Activated CD8-positive, alpha-beta T cell treated with anti-CD3 and anti-CD28 coated beads for 36 hours (primary cell): ENCODE measurements around the gene GABRR3. TPM values are rescaled to one million over a fixed set of nuclear protein-coding genes. Genes with fewer than 3 reads are reported as not detected.

Source experiments
- ATAC-seq: fragments of 200-7000 bp; cut with Tn5 transposase; one replicate; pipeline ENCODE4 v1.10.0; 2021; ENCODE audit warnings: mild to moderate bottlenecking, moderate library complexity
- CTCF ChIA-PET: fragments of 350-600 bp; sonication (Branson Sonifier 250); formaldehyde crosslinking; loops from one replicate; lab custom pipeline; 2021; ENCODE audit warnings: antibody characterized with exemption; lab: Charles Lee
- POLR2A ChIA-PET: fragments of 350-600 bp; sonication (Branson Sonifier 250); formaldehyde crosslinking; loops from one replicate; lab custom pipeline; 2021; ENCODE audit warnings: antibody characterized with exemption; lab: Charles Lee
- DNase-seq: peaks from one replicate; pipeline ENCODE4 v3.0.0-alpha.2; 2020
- H3K27ac Mint-ChIP-seq: one replicate; pipeline ENCODE4 v1.8.0; 2021; ENCODE audit warnings: mild to moderate bottlenecking, mixed read lengths
- H3K27me3 Mint-ChIP-seq: one replicate; pipeline ENCODE4 v1.8.0; 2021; ENCODE audit warnings: mixed read lengths
- H3K36me3 Mint-ChIP-seq: one replicate; pipeline ENCODE4 v1.8.0; 2021; ENCODE audit warnings: low read depth, mixed read lengths
- H3K4me1 Mint-ChIP-seq: one replicate; pipeline ENCODE4 v1.8.0; 2021; ENCODE audit warnings: low read depth, mixed read lengths
- H3K4me3 Mint-ChIP-seq: one replicate; pipeline ENCODE4 v1.8.0; 2021; ENCODE audit warnings: mild to moderate bottlenecking, moderate library complexity, mixed read lengths
- H3K9me3 Mint-ChIP-seq: one replicate; pipeline ENCODE4 v1.8.0; 2021; ENCODE audit warnings: mixed read lengths
- intact Hi-C: fragments of 100-400 bp; cut with micrococcal nuclease; formaldehyde crosslinking; loops from one replicate; pipeline ENCODE4 v1.10.0; 2022
- total RNA-seq, 2 experiments: library from RNA; stranded (reverse); gene quantifications; one replicate each; pipeline ENCODE4 v1.2.3, GENCODE V29; 2021
- TF ChIP-seq, protein P1 (sequence below): fragments of 200-600 bp; IDR thresholded peaks from one replicate; pipeline ENCODE4 v1.8.0; 2022; ENCODE audit warnings: antibody characterized with exemption, mild to moderate bottlenecking

GABRR3 gene
- total RNA-seq, 2 experiments from 2014 or later, result not detected

DNA sequence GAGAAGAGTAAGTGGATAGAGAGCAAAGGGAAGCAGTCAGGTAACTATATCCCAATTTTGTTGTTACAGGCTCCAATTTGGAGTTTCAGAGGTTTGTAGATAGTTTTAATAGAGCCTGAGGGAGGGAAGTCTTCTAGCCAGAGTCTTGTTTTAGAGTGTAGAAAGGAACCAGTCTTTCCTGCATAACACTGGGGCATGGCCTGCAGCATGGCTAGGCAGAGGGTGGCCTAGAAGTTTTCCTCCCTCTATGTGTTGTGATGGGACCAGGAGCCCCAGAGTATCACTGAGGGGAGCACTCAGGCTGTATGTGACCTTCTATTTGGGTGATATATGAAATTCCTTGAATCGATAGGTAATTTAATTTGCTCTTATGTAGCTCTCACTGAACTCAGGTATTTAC lies 22.5 kb upstream of the GABRR3 start:
- Mint-ChIP-seq H3K27ac (no peak overlapping the region), H3K4me1 (no peaks in the 10 kb centered on the region), H3K36me3 (no peaks in the 10 kb centered on the region), H3K27me3 (peaks cover 8% of the 10 kb centered on the region), H3K4me3 (no peak overlapping the region), H3K9me3 (no peaks in the 10 kb centered on the region)
- TF ChIP-seq, protein P1, sequence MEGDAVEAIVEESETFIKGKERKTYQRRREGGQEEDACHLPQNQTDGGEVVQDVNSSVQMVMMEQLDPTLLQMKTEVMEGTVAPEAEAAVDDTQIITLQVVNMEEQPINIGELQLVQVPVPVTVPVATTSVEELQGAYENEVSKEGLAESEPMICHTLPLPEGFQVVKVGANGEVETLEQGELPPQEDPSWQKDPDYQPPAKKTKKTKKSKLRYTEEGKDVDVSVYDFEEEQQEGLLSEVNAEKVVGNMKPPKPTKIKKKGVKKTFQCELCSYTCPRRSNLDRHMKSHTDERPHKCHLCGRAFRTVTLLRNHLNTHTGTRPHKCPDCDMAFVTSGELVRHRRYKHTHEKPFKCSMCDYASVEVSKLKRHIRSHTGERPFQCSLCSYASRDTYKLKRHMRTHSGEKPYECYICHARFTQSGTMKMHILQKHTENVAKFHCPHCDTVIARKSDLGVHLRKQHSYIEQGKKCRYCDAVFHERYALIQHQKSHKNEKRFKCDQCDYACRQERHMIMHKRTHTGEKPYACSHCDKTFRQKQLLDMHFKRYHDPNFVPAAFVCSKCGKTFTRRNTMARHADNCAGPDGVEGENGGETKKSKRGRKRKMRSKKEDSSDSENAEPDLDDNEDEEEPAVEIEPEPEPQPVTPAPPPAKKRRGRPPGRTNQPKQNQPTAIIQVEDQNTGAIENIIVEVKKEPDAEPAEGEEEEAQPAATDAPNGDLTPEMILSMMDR, result no peak
- ChIA-PET CTCF (no interaction called here), POLR2A (no interaction called here)
- no peak for DNase-seq
- ATAC-seq, result no peak
- intact Hi-C loops, result no loop called here

DNA sequence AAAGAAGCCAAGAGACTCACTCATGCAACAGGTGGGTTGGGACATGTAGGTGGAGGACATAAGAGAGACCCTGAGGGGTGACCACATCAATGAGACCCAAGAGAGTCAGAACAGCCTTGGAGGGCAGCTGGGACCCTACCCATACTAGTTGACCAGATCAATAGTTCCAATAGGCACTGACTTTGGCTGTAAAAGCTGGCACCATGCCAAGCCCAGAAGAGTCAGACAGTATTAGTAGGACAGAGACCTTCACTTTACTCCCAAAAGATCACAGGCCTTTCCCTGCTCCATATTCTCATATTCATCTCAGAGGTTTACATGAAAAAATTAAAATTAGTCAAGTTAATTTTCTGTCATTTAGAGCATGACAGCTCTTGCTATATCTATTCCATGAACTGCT lies 20.9 kb upstream of the GABRR3 start:
- ChIA-PET POLR2A (no interaction called here), CTCF (interaction anchor here (1.1 to 2.7 kb wide), 2 partner anchors 11 to 16 kb away, joined by 3 to 11 read pairs; no protein-coding TSS in a partner anchor)
- intact Hi-C loops, result no loop called here
- peaks cover 9% of the 10 kb centered on the region for H3K27me3 Mint-ChIP-seq
- DNase-seq (no peak), ATAC-seq (no peak)
- no peaks in the 10 kb centered on the region for H3K36me3 Mint-ChIP-seq
- no peak overlapping the region for H3K27ac Mint-ChIP-seq
- no peak overlapping the region for H3K4me3 Mint-ChIP-seq
- H3K9me3 Mint-ChIP-seq, result no peaks in the 10 kb centered on the region
- TF ChIP-seq, protein P1, result no peak
- no peaks in the 10 kb centered on the region for H3K4me1 Mint-ChIP-seq

DNA sequence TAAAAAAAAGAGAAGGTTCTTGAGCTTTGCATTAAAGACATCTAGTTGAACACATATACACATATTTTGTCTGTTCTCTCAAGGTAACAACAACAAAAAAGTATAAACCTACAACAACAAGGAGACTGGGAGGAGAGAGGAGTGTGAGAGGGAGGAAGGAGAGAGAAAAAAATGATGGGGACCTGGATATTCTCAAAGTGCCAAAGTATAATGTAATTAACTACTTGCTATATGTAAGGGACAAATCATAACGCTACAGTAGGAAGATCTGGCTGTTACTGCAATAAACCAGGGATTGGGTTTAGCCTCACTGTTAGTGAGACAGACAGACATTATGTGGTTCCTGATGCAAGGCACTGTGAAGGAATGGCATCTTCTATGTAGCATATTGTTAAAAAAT lies 14.2 kb upstream of the GABRR3 start:
- no peak for DNase-seq
- H3K36me3 Mint-ChIP-seq, result no peaks in the 10 kb centered on the region
- H3K27me3 Mint-ChIP-seq, result peaks cover 5% of the 10 kb centered on the region
- intact Hi-C loops, result no loop called here
- H3K4me1 Mint-ChIP-seq, result no peaks in the 10 kb centered on the region
- no peak overlapping the region for H3K27ac Mint-ChIP-seq
- CTCF ChIA-PET, result interaction anchor here (1.2 to 2.7 kb wide), 2 partner anchors 10 to 279 kb away, joined by 3 to 19 read pairs; no protein-coding TSS in a partner anchor
- H3K4me3 Mint-ChIP-seq, result no peak overlapping the region
- no peak for ATAC-seq
- POLR2A ChIA-PET, result no interaction called here
- TF ChIP-seq, protein P1, result no peak
- no peaks in the 10 kb centered on the region for H3K9me3 Mint-ChIP-seq

DNA sequence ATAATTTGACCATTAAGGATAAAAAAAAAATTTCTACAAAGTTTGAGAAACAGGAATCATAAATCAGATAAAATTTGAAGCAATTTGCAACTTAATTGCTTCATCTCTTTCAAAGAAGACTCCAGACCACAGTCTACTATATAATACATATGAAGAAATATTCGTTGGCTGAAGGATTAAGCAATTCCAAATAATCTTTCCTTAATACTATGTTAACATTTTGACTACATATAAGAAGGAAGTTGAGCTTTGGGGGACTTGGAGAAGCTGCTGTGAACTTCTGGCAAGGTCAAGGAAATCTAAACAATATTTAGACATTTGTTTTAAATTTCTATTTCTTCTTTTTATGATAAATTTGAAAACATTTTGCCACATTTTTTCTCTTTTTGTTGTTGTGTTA lies 13.5 kb upstream of the GABRR3 start:
- no peak for ATAC-seq
- DNase-seq, result no peak
- Mint-ChIP-seq H3K27ac (no peak overlapping the region), H3K36me3 (no peaks in the 10 kb centered on the region), H3K9me3 (no peaks in the 10 kb centered on the region), H3K4me3 (no peak overlapping the region), H3K27me3 (peaks cover 7% of the 10 kb centered on the region), H3K4me1 (no peaks in the 10 kb centered on the region)
- intact Hi-C loops, result no loop called here
- TF ChIP-seq, protein P1, result no peak
- POLR2A ChIA-PET, result no interaction called here
- CTCF ChIA-PET, result interaction anchor here (1.2 to 2.7 kb wide), 2 partner anchors 10 to 280 kb away, joined by 3 to 19 read pairs; no protein-coding TSS in a partner anchor

DNA sequence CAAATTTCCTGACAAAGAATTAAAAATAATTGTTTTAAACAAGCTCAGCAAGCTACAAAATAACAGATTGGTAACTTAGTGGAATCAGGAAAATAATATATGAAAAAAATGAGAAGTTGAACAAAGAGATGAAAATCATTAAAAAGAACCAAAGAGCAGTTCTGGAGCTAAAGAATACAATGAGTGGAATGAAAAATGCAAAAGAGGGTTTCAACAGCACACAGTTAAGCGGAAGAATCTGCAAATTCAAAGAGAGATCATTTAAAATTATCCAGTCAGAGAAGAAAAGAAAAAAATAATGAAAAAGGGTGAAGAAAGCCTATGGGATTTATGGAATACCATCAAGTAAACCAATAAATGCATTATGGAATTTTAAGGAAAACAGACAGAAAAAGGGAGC lies 6.2 kb upstream of the GABRR3 start:
- ChIA-PET CTCF (interaction anchor here (0.9 to 4.5 kb wide), 5 partner anchors 15 to 773 kb away, joined by 3 to 42 read pairs (median 10); no protein-coding TSS in a partner anchor), POLR2A (no interaction called here)
- Mint-ChIP-seq H3K27me3 (peaks cover 16% of the 10 kb centered on the region), H3K36me3 (no peaks in the 10 kb centered on the region), H3K4me1 (peaks cover 9% of the 10 kb centered on the region), H3K9me3 (peaks cover 5% of the 10 kb centered on the region), H3K27ac (no peak overlapping the region), H3K4me3 (no peak overlapping the region)
- TF ChIP-seq, protein P1, result no peak
- DNase-seq, result no peak
- ATAC-seq, result no peak
- intact Hi-C loops, result loop anchor here (5.0 kb wide), 1 partner anchor 616 kb away; no protein-coding TSS in a partner anchor
